Measurements from ENCODE around the gene GID8. TPM values are rescaled to one million over a fixed set of nuclear protein-coding genes. Genes with fewer than 3 reads are reported as not detected.

The GID8 gene
- total and polyA plus RNA-seq, 9 of the 15 experiments (the other 6 are each of a cell fraction or from before 2014, with no cell fraction given) = 7.5 to 31.6 (median 22.2) TPM

DNA sequence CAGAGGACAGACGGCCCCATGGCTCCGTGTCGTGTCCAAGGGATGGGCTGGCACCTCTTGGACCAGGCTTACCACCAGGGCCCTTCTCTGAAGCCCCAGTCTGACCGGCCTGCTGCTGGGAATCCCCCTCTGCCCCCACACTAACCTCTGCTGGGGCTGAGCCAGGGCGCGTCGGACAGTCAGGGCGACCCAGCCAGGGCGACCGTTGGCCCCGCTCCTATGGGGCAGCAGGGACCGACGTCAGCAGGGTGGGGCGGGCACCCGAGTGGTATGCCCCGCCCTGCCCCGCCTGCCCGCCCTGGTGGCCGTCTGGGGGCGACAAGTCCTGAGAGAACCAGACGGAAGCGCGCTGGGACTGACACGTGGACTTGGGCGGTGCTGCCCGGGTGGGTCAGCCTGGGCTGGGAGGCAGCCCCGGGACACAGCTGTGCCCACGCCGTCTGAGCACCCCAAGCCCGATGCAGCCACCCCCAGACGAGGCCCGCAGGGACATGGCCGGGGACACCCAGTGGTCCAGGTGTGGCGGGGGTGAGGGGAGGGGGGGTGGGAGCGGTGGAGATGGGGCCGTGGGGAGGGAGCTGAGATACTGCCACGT lies 14.5 kb downstream of the GID8 start, which contains the start of gene SLC17A9:
SLC17A9 (plus strand) TSS at position 337 of the 595 bp plus-strand sequence; CDS start at position 459, 122 bp downstream.
- H3K27me3 ChIP-seq (ENCODE audit: control insufficient read depth in 2 of 2, insufficient read depth in 2 of 2, low read length in 2 of 2) = peaks cover 11 to 25% of the 10 kb centered on the region in 2 experiments; a peak in 4 of 5 replicates
- peaks cover 3 to 35% of the 10 kb centered on the region in 2 experiments; a peak in 3 of 5 replicates for H3K4me1 ChIP-seq (replicated peaks in 1 of 2; ENCODE audit: control insufficient read depth in 2 of 2, insufficient read depth in 2 of 2, low read length in 2 of 2)
- no peaks in the 10 kb centered on the region for H3K79me2 ChIP-seq (ENCODE audit: control insufficient read depth, insufficient read depth, low read length)
- 48% methylated on average over 7 of the region's 37 CpGs for WGBS (ENCODE audit: insufficient coverage, low coverage, missing lambda C conversion rate)
- TF ChIP-seq MCM3 (IDR thresholded peaks at IDR 0.05) (no peak), POLR2G (IDR thresholded peaks at IDR 0.05; ENCODE audit: low read depth, low read length) (peak; percentile 8; the same call in 1 of the 2 replicates)
- intact Hi-C loops (cut with micrococcal nuclease) (no loop called here), in situ Hi-C loops (cut with MboI) (no loop called here)
- no peak within 1 kb of the TSS for H3K4me3 ChIP-seq
- no peak within 1 kb of the TSS; the same call in 1 of the 2 replicates for H2AFZ ChIP-seq (ENCODE audit: low read depth, low read length)
- FAIRE-seq (no peak), DNase-seq (ENCODE audit: extremely low read depth in 1 of 4, low spot score in 3 of 4) (peak in 1 of 4 experiments; percentile 32), ATAC-seq (no peak)
- ChIA-PET CTCF (ENCODE audit: low intra/inter-chr PET ratio) (no interaction called here), POLR2A (interaction anchor here (0.6 kb wide), 2 partner anchors 8 to 23 kb away, joined by 4 read pairs; no protein-coding TSS in a partner anchor)
- no peaks in the 10 kb centered on the region for H3K9me1 ChIP-seq (ENCODE audit: control insufficient read depth, insufficient read depth, low read length)
- H3K9ac ChIP-seq (ENCODE audit: insufficient read depth in 1 of 2, low read depth in 2 of 2, low read length in 2 of 2) = peak within 1 kb of the TSS in 1 of 2 experiments; percentile 70; a peak in 2 of 4 replicates
- peaks cover 7% of the 10 kb centered on the region for H3K9me3 ChIP-seq (replicated peaks; ENCODE audit: control insufficient read depth, insufficient read depth, low read depth, low read length)
- H3K4me2 ChIP-seq (ENCODE audit: insufficient read depth, low read length) = 0 out of 2 replicates have a peak within 1 kb of the TSS, but pooled peaks have one; percentile 9
- peaks cover 14% of the 10 kb centered on the region; the same call in 2 of the 3 replicates for H3K36me3 ChIP-seq (ENCODE audit: control insufficient read depth, insufficient read depth, low read length)
- H3K27ac ChIP-seq (ENCODE audit: extremely low read depth, low read depth, low read length) = no peak within 1 kb of the TSS
- BruUV-seq (replicated peaks) = no TSS peak
- H4K20me1 ChIP-seq (replicated peaks; ENCODE audit: control insufficient read depth, insufficient read depth, low read length) = 0 out of 2 replicates have a peak, but pooled peaks cover 3% of the 10 kb centered on the region
